Left lung (tissue), 10 donors: ENCODE results near the gene OTOF. TPM values are rescaled to one million over a fixed set of nuclear protein-coding genes. Genes with fewer than 3 reads are reported as not detected.

Experiments
- ATAC-seq: fragments of 200-7000 bp; cut with Tn5 transposase; one replicate; pipeline ENCODE4 v1.9.1; 2020; ENCODE audit warnings: moderate library complexity
- DNase-seq, 4 donors: peaks; one replicate each; pipeline ENCODE4 v3.0.0-alpha.2; 2013 to 2020
- H3K27ac ChIP-seq, 2 donors: fragments of 200-600 bp; sonication (generic) in 1 of 2; one replicate each; pipeline versions ENCODE4 v1.5.0 to v1.8.0; 2020 to 2021
- H3K27me3 ChIP-seq, 2 donors: fragments of 200-600 bp; sonication (generic) in 1 of 2; one replicate each; pipeline versions ENCODE4 v1.5.0 to v1.8.0; 2020 to 2021
- H3K36me3 ChIP-seq, 2 donors: fragments of 200-600 bp; sonication (generic) in 1 of 2; one replicate each; pipeline versions ENCODE4 v1.5.0 to v1.8.0; 2020 to 2021
- H3K4me1 ChIP-seq, 2 donors: fragments of 200-600 bp; one replicate each; pipeline ENCODE4 v1.8.0; 2021
- H3K4me3 ChIP-seq, 2 donors: fragments of 200-600 bp; sonication (generic) in 1 of 2; one replicate each; pipeline versions ENCODE4 v1.5.0 to v1.8.0; 2020 to 2021; ENCODE audit warnings: mild to moderate bottlenecking in 1 of 2
- H3K9me3 ChIP-seq, 2 donors: fragments of 200-600 bp; sonication (generic) in 1 of 2; one replicate each; pipeline versions ENCODE4 v1.5.0 to v1.8.0; 2020 to 2021
- CTCF ChIP-seq, 2 donors: fragments of 200-600 bp; sonication (generic) in 1 of 2; IDR thresholded peaks; one replicate each; pipeline versions ENCODE4 v1.5.0 to v1.8.0; 2021; ENCODE audit warnings: antibody characterized with exemption in 2 of 2
- intact Hi-C, 2 donors: fragments of 100-400 bp; cut with DNase I; formaldehyde crosslinking; loops; one replicate each; pipeline versions ENCODE4 v1.11.2 to v1.14.2; 2022
- polyA plus RNA-seq, 6 donors: library from polyadenylated mRNA; unstranded; fragments of 120-200 nt; gene quantifications; one replicate each; pipeline ENCODE4 v1.2.1, GENCODE V29; 2013; ENCODE audit not compliant: insufficient read length in 6 of 6
- total RNA-seq, 2 donors: library from RNA; stranded (reverse); fragmentation: NEBNext Ultra II Directional; extraction: Animal tissue kit (Norgen Biotek cat#: 25700); gene quantifications; one replicate each; pipeline ENCODE4 v1.2.1, GENCODE V29; 2021
- donor health status: DM: no; HTN: yes; CAD: no.
- donor health status: DM: no; HTN: no; CAD: no.

Gene OTOF
- total and polyA plus RNA-seq, 8 donors: 0.03 to 0.20 (median 0.10) TPM; not detected in 1

GRCh38 chr2:26494891-26495290 lies 17.0 kb upstream of the OTOF start:
- DNase-seq (no peak), ATAC-seq (no peak)
- Histone ChIP-seq H3K27me3 (no peaks in the 10 kb centered on the region), H3K36me3 (no peaks in the 10 kb centered on the region), H3K4me3 (no peak overlapping the region), H3K9me3 (no peaks in the 10 kb centered on the region), H3K27ac (no peak overlapping the region), H3K4me1 (no peaks in the 10 kb centered on the region)
- no peak for TF ChIP-seq CTCF (IDR thresholded peaks at IDR 0.05)
- intact Hi-C loops: no loop called here

GRCh38 chr2:26494199-26494598 lies 16.3 kb upstream of the OTOF start:
- Histone ChIP-seq H3K27ac (no peak overlapping the region), H3K4me3 (no peak overlapping the region), H3K4me1 (no peaks in the 10 kb centered on the region), H3K27me3 (no peaks in the 10 kb centered on the region), H3K36me3 (no peaks in the 10 kb centered on the region), H3K9me3 (no peaks in the 10 kb centered on the region)
- intact Hi-C loops: no loop called here
- no peak for TF ChIP-seq CTCF (IDR thresholded peaks at IDR 0.05)
- DNase-seq (no peak), ATAC-seq (no peak)

- Histone ChIP-seq H3K4me1 (no peaks in the 10 kb centered on the region), H3K36me3 (no peaks in the 10 kb centered on the region), H3K27ac (no peak overlapping the region), H3K9me3 (no peaks in the 10 kb centered on the region), H3K27me3 (no peaks in the 10 kb centered on the region), H3K4me3 (no peak overlapping the region)
- intact Hi-C loops: no loop called here
- ATAC-seq: no peak
- no peak for TF ChIP-seq CTCF (IDR thresholded peaks at IDR 0.05)
- no peak for DNase-seq
Observed at GRCh38 chr2:26493566-26493965, 15.6 kb upstream of the OTOF start.

- Histone ChIP-seq H3K9me3 (no peaks in the 10 kb centered on the region), H3K27me3 (no peaks in the 10 kb centered on the region), H3K27ac (no peak overlapping the region), H3K4me3 (no peak overlapping the region), H3K4me1 (no peaks in the 10 kb centered on the region), H3K36me3 (no peaks in the 10 kb centered on the region)
- no peak for TF ChIP-seq CTCF (IDR thresholded peaks at IDR 0.05)
- ATAC-seq (no peak), DNase-seq (no peak)
- intact Hi-C loops: no loop called here
Observed at GRCh38 chr2:26492749-26493515, 15.0 kb upstream of the OTOF start.

- intact Hi-C loops: no loop called here
- Histone ChIP-seq H3K4me1 (no peaks in the 10 kb centered on the region), H3K4me3 (no peak overlapping the region), H3K9me3 (no peaks in the 10 kb centered on the region), H3K36me3 (no peaks in the 10 kb centered on the region), H3K27me3 (no peaks in the 10 kb centered on the region), H3K27ac (no peak overlapping the region)
- TF ChIP-seq CTCF (IDR thresholded peaks at IDR 0.05): no peak
- no peak for ATAC-seq
- no peak for DNase-seq
Observed at GRCh38 chr2:26491563-26492167, 13.7 kb upstream of the OTOF start.
